A673 (cell line): ENCODE data around the gene ALOX12. TPM values are rescaled to one million over a fixed set of nuclear protein-coding genes. Genes with fewer than 3 reads are reported as not detected.
"Not testable (repeated sequence)": the region's sequence is repeated elsewhere in the genome, so short reads cannot be mapped to it uniquely, and the experiment has no call there.

Experiments used
- BruUV-seq: library from RNA; stranded (reverse); fragments of 400-500 nt; replicated peaks from 2 replicates; lab custom pipeline; 2021; lab: Mats Ljungman, UMichigan
- CTCF ChIA-PET: fragments of 300-600 bp; sonication (Branson Sonifier 250); formaldehyde crosslinking; loops from one replicate; lab custom pipeline; 2022; ENCODE audit warnings: antibody characterized with exemption; lab: Charles Lee
- POLR2A ChIA-PET: fragments of 300-600 bp; sonication (Branson Sonifier 250); formaldehyde crosslinking; loops from one replicate; lab custom pipeline; 2022; ENCODE audit warnings: antibody characterized with exemption; ENCODE audit not compliant: low non-redundant PET; lab: Charles Lee
- DNase-seq: peaks from one replicate; pipeline ENCODE4 v3.0.0-alpha.2; 2015; ENCODE audit warnings: low spot score
- H3K27ac ChIP-seq: fragments of 200-600 bp; sonication (generic); 2 replicates; pipeline ENCODE4 v1.5.1; 2016; ENCODE audit warnings: mixed run types, low read depth, mild to moderate bottlenecking, mixed read lengths, antibody characterized with exemption, low read length; ENCODE audit not compliant: poor library complexity, severe bottlenecking
- H3K27me3 ChIP-seq: fragments of 200-600 bp; sonication (generic); replicated peaks from 2 replicates; pipeline ENCODE4 v1.6.1; 2017; ENCODE audit warnings: mixed run types, low read depth, mild to moderate bottlenecking, mixed read lengths, antibody characterized with exemption, low read length; ENCODE audit not compliant: insufficient read depth, poor library complexity
- H3K36me3 ChIP-seq: fragments of 200-600 bp; sonication (generic); 2 replicates; pipeline ENCODE4 v1.6.1; 2016; ENCODE audit warnings: mixed run types, mild to moderate bottlenecking, mixed read lengths, antibody characterized with exemption, low read length; ENCODE audit not compliant: insufficient read depth, poor library complexity, severe bottlenecking
- H3K4me1 ChIP-seq: fragments of 200-600 bp; sonication (generic); 2 replicates; pipeline ENCODE4 v1.6.1; 2017; ENCODE audit warnings: mixed run types, mild to moderate bottlenecking, mixed read lengths, antibody characterized with exemption, low read length; ENCODE audit not compliant: insufficient read depth, poor library complexity, severe bottlenecking
- H3K4me3 ChIP-seq: fragments of 200-600 bp; sonication (generic); 2 replicates; pipeline ENCODE4 v1.5.1; 2016; ENCODE audit warnings: low read depth, mixed run types, mild to moderate bottlenecking, mixed read lengths, low read length; ENCODE audit not compliant: poor library complexity, severe bottlenecking
- H3K9me3 ChIP-seq: fragments of 200-600 bp; sonication (generic); 2 replicates; pipeline ENCODE4 v1.6.1; 2016; ENCODE audit warnings: mixed run types, low read depth, mild to moderate bottlenecking, mixed read lengths, antibody characterized with exemption, low read length; ENCODE audit not compliant: poor library complexity, severe bottlenecking
- EZH2 ChIP-seq: fragments of 200-600 bp; sonication (generic); IDR thresholded peaks from 2 replicates; pipeline ENCODE4 v1.6.1; 2017; ENCODE audit warnings: borderline replicate concordance, low read depth, mild to moderate bottlenecking, mixed read lengths, antibody characterized with exemption, low read length; ENCODE audit not compliant: poor library complexity, severe bottlenecking
- intact Hi-C: fragments of 100-400 bp; cut with micrococcal nuclease; formaldehyde crosslinking; loops from one replicate; pipeline ENCODE4 v1.10.0; 2022; ENCODE audit not compliant: unreplicated experiment
- total RNA-seq: library from RNA; stranded (reverse); gene quantifications from 2 replicates; pipeline ENCODE4 v1.2.3, GENCODE V29; 2021
- TF ChIP-seq, protein P1 (sequence below): fragments of 300-800, 200-600 bp; sonication (generic); conservative IDR thresholded peaks from 2 replicates; pipeline ENCODE4 v1.5.1; 2017; ENCODE audit warnings: low read depth, mild to moderate bottlenecking, antibody characterized with exemption, low read length, moderate library complexity, mixed read lengths

The ALOX12 gene
- total RNA-seq, 1 experiment from 2014 or later = not detected

DNA sequence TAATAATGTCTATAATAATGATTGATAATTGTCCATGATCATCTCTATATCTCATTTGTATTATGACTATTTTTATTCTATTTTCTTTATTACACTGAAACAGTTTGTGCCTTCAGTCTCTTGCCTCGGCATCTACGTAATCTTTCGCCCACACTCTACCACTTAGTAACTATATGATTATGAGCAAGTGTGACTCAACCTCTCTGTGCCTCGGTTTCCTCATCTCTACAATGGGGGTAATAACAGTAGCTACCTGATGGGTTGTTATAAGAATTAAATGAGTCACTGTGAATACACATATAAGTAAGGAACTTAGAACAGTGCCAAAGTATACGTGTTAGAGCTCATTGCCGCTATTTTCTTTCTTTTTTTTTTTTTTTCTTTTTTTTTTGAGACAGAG lies 51.7 kb downstream of the ALOX12 start:
- Histone ChIP-seq H3K9me3 (no peaks in the 10 kb centered on the region), H3K36me3 (no peaks in the 10 kb centered on the region), H3K4me3 (no peak overlapping the region), H3K27ac (no peak overlapping the region), H3K4me1 (peaks cover 20% of the 10 kb centered on the region), H3K27me3 (no peaks in the 10 kb centered on the region)
- ChIA-PET POLR2A (interaction anchor here (0.6 kb wide), 1 partner anchor 334 kb away, joined by 5 read pairs; no protein-coding TSS in a partner anchor), CTCF (interaction anchor here (0.6 kb wide), 1 partner anchor 57 kb away, joined by 7 read pairs; no protein-coding TSS in a partner anchor)
- BruUV-seq = no TSS peak
- TF ChIP-seq, protein P1, sequence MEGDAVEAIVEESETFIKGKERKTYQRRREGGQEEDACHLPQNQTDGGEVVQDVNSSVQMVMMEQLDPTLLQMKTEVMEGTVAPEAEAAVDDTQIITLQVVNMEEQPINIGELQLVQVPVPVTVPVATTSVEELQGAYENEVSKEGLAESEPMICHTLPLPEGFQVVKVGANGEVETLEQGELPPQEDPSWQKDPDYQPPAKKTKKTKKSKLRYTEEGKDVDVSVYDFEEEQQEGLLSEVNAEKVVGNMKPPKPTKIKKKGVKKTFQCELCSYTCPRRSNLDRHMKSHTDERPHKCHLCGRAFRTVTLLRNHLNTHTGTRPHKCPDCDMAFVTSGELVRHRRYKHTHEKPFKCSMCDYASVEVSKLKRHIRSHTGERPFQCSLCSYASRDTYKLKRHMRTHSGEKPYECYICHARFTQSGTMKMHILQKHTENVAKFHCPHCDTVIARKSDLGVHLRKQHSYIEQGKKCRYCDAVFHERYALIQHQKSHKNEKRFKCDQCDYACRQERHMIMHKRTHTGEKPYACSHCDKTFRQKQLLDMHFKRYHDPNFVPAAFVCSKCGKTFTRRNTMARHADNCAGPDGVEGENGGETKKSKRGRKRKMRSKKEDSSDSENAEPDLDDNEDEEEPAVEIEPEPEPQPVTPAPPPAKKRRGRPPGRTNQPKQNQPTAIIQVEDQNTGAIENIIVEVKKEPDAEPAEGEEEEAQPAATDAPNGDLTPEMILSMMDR = no peak
- no peak for TF ChIP-seq EZH2
- intact Hi-C loops = loop anchor here (2.0 to 10.0 kb wide), 3 partner anchors 249 to 637 kb away; partner anchors contain the start of genes TP53 and WRAP53
- no peak for DNase-seq

DNA sequence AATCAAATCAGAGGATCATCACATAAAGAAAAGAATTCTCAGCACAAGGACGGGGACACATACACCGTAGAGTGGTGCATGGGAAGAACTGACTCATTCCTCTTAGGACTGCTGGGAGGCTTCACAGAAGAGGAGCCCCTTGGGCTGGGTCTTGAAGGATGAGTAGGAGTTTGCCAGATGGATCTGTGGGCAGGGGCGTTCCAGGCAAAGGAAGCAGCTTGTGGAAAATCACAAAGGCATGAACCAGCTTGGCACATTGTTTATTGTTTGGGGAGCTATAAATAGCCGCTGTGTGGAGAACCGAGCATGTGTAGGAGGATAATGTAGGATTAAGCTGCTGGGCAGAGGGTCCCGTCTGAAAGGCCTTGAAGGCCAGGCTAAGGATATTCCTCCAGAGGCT lies 53.1 kb downstream of the ALOX12 start:
- ChIA-PET CTCF (interaction anchor here (1.4 kb wide), 1 partner anchor 84 kb away, joined by 6 read pairs; no protein-coding TSS in a partner anchor), POLR2A (no interaction called here)
- Histone ChIP-seq H3K27me3 (no peaks in the 10 kb centered on the region), H3K27ac (no peak overlapping the region), H3K4me3 (no peak overlapping the region), H3K4me1 (peaks cover 10% of the 10 kb centered on the region), H3K9me3 (no peaks in the 10 kb centered on the region), H3K36me3 (no peaks in the 10 kb centered on the region)
- no peak for TF ChIP-seq EZH2
- TF ChIP-seq, protein P1 = no peak
- no TSS peak for BruUV-seq
- intact Hi-C loops = loop anchor here (5.0 to 10.0 kb wide), 2 partner anchors 298 to 636 kb away; partner anchors contain the start of genes TP53 and WRAP53
- DNase-seq = no peak

DNA sequence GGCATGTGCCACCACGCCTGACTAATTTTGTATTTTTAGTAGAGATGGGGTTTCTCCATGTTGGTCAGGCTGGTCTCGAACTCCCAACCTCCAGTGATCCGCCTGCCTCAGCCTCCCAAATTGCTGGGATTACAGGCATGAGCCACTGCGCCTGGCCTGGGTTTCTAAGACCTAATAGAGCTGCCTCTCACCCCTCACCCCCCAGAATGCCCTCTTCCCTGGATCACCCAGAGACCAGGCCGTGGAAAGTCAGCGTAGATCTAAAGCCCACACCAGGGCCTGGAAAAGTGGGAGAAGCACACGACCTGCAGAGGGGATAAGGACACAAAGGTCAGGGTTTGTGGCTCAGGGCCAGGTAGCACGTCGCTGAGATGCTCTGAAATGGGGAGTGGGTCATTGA lies 54.7 kb downstream of the ALOX12 start:
- H3K36me3 ChIP-seq, H3K4me1 ChIP-seq, POLR2A ChIA-PET, H3K27ac ChIP-seq, H3K4me3 ChIP-seq, H3K9me3 ChIP-seq, DNase-seq, intact Hi-C loops, H3K27me3 ChIP-seq, BruUV-seq: not testable (repeated sequence)
- CTCF ChIA-PET = interaction anchor here (0.6 to 0.7 kb wide), 2 partner anchors 80 to 86 kb away, joined by 5 to 12 read pairs; no protein-coding TSS in a partner anchor

DNA sequence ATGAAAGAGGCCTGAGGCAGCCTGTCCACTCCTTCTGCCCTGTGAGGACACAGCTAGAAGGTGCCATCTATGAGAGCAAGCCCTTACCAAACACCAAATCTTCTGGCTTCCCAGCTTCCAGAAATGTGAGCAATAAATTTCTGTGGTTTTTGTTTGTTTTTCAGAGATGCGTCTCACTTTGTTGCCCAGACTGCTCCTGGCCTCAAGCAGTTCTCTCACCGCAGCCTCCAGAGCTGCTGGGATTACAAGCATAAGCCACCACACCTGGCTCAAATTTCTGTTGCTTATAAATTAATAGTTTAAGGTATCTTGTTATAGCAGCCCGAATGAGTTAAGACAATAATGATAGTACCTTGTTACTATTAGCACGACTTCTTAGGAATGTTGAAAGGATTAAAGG lies 60.5 kb downstream of the ALOX12 start:
- ChIA-PET POLR2A (no interaction called here), CTCF (interaction anchor here (0.5 kb wide), 1 partner anchor 146 kb away, joined by 13 read pairs; no protein-coding TSS in a partner anchor)
- H3K4me3 ChIP-seq = no peak overlapping the region
- H3K27me3 ChIP-seq = no peaks in the 10 kb centered on the region
- no peaks in the 10 kb centered on the region for H3K4me1 ChIP-seq
- no peaks in the 10 kb centered on the region for H3K9me3 ChIP-seq
- BruUV-seq = no TSS peak
- no peak for DNase-seq
- TF ChIP-seq, protein P1 = no peak
- TF ChIP-seq EZH2 = no peak
- no peak overlapping the region for H3K27ac ChIP-seq
- intact Hi-C loops = no loop called here
- no peaks in the 10 kb centered on the region for H3K36me3 ChIP-seq
